GM23338 (cell line): ENCODE measurements around the gene FGFRL1.

ENCODE experiments used
- EZH2 ChIP-seq: fragments of 200-600 bp; sonication (generic); IDR thresholded peaks from one replicate; pipeline ENCODE4 v1.8.0; 2017; ENCODE audit warnings: antibody characterized with exemption, mild to moderate bottlenecking, low read depth; ENCODE audit not compliant: unreplicated experiment
- EZH2phosphoT487 ChIP-seq: fragments of 200-600 bp; sonication (generic); IDR thresholded peaks from one replicate; pipeline ENCODE4 v1.8.1; 2018; ENCODE audit warnings: antibody characterized with exemption; ENCODE audit not compliant: unreplicated experiment
- TF ChIP-seq, protein P1 (sequence below), 2 experiments: fragments of 200-600 bp in 1 of 2; sonication (generic) in 1 of 2; conservative IDR thresholded peaks; 2 replicates each; pipeline versions ENCODE4 v1.5.1 to v1.6.1; 2016 to 2017; ENCODE audit warnings: antibody characterized with exemption in 2 of 2, low read depth in 2 of 2, mild to moderate bottlenecking in 2 of 2, moderate library complexity in 1 of 2
- TF ChIP-seq, protein P2 (sequence below): fragments of 250-450 bp; sonication (Bioruptor Pico); IDR thresholded peaks from 2 replicates; pipeline ENCODE4 v1.5.0; 2020; ENCODE audit warnings: mild to moderate bottlenecking, moderate library complexity

DNA sequence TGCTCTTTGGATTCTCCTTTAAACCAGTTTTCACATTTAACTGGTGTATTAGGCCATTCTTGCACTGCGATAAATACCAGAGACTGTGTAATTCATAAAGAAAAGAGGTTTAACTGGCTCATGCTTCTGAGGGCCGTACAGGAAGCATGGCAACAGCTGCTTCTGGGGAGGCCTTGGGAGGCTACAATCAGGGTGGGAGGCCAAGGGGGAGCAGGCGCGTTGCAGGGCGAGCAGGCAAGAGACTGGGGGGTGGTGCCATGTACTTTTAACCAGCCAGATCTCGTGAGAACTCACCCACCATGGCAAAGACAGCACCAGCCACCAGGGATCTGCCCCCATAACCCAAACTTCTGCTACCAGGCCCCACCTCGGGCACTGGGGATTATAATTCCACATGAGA, 63.8 kb downstream of the FGFRL1 start:
- TF ChIP-seq, protein P1, sequence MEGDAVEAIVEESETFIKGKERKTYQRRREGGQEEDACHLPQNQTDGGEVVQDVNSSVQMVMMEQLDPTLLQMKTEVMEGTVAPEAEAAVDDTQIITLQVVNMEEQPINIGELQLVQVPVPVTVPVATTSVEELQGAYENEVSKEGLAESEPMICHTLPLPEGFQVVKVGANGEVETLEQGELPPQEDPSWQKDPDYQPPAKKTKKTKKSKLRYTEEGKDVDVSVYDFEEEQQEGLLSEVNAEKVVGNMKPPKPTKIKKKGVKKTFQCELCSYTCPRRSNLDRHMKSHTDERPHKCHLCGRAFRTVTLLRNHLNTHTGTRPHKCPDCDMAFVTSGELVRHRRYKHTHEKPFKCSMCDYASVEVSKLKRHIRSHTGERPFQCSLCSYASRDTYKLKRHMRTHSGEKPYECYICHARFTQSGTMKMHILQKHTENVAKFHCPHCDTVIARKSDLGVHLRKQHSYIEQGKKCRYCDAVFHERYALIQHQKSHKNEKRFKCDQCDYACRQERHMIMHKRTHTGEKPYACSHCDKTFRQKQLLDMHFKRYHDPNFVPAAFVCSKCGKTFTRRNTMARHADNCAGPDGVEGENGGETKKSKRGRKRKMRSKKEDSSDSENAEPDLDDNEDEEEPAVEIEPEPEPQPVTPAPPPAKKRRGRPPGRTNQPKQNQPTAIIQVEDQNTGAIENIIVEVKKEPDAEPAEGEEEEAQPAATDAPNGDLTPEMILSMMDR (conservative IDR thresholded peaks at IDR 0.05; ENCODE audit: low read depth in 2 of 2): no peak
- TF ChIP-seq, protein P2, sequence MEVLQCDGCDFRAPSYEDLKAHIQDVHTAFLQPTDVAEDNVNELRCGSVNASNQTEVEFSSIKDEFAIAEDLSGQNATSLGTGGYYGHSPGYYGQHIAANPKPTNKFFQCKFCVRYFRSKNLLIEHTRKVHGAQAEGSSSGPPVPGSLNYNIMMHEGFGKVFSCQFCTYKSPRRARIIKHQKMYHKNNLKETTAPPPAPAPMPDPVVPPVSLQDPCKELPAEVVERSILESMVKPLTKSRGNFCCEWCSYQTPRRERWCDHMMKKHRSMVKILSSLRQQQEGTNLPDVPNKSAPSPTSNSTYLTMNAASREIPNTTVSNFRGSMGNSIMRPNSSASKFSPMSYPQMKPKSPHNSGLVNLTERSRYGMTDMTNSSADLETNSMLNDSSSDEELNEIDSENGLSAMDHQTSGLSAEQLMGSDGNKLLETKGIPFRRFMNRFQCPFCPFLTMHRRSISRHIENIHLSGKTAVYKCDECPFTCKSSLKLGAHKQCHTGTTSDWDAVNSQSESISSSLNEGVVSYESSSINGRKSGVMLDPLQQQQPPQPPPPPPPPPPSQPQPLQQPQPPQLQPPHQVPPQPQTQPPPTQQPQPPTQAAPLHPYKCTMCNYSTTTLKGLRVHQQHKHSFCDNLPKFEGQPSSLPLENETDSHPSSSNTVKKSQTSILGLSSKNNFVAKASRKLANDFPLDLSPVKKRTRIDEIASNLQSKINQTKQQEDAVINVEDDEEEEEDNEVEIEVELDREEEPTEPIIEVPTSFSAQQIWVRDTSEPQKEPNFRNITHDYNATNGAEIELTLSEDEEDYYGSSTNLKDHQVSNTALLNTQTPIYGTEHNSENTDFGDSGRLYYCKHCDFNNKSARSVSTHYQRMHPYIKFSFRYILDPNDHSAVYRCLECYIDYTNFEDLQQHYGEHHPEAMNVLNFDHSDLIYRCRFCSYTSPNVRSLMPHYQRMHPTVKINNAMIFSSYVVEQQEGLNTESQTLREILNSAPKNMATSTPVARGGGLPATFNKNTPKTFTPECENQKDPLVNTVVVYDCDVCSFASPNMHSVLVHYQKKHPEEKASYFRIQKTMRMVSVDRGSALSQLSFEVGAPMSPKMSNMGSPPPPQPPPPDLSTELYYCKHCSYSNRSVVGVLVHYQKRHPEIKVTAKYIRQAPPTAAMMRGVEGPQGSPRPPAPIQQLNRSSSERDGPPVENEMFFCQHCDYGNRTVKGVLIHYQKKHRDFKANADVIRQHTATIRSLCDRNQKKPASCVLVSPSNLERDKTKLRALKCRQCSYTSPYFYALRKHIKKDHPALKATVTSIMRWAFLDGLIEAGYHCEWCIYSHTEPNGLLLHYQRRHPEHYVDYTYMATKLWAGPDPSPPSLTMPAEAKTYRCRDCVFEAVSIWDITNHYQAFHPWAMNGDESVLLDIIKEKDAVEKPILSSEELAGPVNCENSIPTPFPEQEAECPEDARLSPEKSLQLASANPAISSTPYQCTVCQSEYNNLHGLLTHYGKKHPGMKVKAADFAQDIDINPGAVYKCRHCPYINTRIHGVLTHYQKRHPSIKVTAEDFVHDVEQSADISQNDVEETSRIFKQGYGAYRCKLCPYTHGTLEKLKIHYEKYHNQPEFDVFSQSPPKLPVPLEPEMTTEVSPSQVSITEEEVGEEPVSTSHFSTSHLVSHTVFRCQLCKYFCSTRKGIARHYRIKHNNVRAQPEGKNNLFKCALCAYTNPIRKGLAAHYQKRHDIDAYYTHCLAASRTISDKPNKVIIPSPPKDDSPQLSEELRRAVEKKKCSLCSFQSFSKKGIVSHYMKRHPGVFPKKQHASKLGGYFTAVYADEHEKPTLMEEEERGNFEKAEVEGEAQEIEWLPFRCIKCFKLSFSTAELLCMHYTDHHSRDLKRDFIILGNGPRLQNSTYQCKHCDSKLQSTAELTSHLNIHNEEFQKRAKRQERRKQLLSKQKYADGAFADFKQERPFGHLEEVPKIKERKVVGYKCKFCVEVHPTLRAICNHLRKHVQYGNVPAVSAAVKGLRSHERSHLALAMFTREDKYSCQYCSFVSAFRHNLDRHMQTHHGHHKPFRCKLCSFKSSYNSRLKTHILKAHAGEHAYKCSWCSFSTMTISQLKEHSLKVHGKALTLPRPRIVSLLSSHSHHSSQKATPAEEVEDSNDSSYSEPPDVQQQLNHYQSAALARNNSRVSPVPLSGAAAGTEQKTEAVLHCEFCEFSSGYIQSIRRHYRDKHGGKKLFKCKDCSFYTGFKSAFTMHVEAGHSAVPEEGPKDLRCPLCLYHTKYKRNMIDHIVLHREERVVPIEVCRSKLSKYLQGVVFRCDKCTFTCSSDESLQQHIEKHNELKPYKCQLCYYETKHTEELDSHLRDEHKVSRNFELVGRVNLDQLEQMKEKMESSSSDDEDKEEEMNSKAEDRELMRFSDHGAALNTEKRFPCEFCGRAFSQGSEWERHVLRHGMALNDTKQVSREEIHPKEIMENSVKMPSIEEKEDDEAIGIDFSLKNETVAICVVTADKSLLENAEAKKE: no peak
- no peak for TF ChIP-seq EZH2
- TF ChIP-seq EZH2phosphoT487: no peak
